HG03108 (cell line): ENCODE data around the gene MOSPD3.
"Not testable (repeated sequence)": the region's sequence is repeated elsewhere in the genome, so short reads cannot be mapped to it uniquely, and the experiment has no call there.

Experiments
- ATAC-seq: cut with Tn5 transposase; IDR thresholded peaks from one replicate; pipeline ENCODE4 v1.9.1; 2021; ENCODE audit warnings: moderate library complexity; ENCODE audit not compliant: unreplicated experiment

The MOSPD3 gene, protein sequence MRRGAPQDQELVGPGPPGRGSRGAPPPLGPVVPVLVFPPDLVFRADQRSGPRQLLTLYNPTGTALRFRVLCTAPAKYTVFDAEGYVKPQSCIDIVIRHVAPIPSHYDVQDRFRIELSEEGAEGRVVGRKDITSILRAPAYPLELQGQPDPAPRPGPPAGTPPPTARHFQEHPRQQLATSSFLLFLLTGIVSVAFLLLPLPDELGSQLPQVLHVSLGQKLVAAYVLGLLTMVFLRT

DNA sequence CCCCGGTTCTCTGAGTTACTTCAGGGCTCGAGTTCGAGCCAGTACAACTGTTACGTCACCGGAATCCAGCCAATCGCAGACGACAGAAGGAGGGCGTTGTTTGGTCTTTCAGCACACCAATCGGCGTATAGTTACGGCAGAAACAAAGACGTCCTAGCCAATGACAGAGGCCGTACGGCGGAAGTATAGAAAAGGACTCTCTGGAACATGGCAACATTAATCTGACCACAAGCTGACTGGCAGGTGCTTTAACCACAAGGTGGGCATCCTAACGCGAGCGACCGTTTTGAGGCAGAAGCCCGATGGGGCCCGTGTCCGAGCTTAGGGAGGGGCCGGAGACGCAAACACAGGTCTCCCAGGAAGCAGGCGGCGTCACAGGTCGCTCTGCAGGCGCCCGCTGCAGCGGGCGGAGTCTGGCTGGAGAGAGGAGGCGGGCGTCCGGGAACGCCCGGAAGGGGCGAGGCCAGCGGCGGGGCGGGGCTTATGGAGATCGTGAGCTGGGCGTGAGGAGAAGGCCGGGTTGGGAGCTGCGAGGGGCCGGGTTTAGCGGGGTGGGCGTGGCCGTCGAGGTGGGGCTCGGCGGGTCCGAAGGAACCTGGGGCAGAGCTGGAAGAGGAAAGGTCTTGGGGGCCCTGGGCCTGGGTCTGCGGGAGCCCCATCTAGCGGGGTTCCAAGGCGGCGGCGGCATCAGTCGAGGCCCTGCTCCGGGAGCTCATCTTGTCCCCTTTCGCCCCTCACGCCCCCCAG lies at the start of gene MOSPD3:
Gene MOSPD3 (plus strand): TSS at position 558 of the 747 bp plus-strand sequence. CDS start 252 bp downstream, outside the sequence.
- ATAC-seq = peak; percentile 90

DNA sequence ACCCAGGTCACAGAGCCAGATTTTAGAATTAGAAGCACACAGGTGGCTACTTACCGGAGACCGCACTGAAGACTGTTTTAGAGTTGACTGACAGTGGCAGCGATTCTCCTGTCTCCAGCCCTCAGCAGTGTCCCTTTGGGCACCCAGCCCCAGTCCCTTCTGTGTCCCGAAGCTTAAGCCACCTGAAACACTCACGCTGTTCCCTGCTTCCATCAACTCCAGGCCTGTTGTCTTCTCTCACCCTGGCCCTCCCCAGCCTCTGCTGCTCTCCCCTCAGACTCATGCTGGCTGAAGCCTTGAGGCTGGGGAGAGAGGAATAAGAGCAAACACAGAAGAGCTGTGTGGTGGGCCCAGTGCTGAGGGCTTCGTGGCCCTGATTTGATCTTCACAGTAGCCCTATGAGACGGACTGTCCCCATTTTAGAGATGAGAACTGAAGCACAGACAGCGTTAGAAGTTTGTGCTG lies 49.2 kb upstream of the MOSPD3 start:
- ATAC-seq = no peak

DNA sequence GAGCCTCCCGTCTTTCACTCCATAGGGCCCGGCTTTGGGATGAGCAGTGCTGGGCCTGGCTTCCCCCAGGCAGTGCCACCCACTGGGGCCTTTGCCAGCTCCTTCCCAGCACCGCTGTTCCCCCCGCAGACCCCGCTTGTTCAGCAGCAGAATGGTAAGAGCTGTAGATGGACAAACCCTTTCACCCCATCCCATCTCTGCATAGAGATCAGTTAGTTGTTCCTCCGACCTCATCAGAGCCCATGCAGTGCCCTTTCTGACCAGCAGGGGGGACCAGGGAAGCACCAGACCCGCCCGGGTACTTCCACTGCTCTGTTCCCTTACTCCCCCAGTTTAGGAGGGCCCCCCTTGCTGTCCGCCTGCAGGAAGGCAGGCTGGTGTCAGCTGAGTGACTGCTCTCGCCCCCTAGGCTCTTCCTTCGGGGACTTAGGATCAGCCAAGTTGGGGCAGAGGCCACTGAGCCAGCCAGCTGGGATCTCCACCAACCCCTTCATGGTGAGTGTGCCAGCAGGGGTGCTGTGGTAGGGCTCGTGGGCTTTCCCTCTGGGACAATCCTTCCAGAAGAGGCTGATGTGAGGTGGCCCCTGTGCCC lies 48.4 kb upstream of the MOSPD3 start:
- no peak for ATAC-seq

DNA sequence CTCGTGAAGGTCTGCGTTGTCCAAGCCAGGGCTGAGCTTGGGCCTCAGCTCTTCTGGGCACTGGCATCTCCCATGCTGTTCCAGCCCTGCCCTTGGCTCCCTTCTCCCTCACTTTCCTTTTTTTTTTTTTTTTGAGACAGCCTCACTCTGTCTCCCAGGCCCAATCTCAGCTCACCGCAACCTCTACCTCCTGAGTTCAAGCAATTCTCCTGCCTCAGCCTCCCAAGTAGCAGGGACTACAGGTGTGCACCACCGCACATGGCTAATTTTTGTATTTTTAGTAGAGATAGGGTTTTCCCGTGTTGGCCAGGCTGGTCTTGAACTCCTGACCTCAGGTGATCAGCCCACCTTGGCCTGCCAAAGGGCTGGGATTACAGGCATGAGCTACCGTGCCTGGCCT lies 47.9 kb upstream of the MOSPD3 start:
- ATAC-seq = not testable (repeated sequence)

DNA sequence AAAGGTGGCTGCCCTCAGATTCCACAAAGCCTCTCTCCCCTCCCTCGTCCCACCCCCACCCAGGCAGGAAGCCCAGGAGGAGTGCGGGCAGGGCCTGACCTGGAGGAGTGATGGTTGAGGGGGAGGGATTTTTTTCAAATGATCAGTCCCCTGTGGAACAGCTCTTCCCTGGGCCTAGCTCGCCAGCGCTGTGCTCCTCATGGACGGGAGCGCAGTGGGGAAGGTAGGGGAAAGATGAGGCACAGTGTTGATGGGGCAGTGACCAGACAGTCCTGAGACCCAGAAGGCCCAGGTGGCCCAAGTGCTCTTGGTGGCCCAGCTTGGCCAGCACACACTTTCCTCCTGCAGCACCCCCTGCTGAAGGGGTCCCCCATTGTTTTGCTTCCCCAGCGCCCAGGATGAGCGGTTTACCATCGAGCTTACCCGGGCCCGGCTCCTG lies 47.2 kb upstream of the MOSPD3 start:
- ATAC-seq = no peak

DNA sequence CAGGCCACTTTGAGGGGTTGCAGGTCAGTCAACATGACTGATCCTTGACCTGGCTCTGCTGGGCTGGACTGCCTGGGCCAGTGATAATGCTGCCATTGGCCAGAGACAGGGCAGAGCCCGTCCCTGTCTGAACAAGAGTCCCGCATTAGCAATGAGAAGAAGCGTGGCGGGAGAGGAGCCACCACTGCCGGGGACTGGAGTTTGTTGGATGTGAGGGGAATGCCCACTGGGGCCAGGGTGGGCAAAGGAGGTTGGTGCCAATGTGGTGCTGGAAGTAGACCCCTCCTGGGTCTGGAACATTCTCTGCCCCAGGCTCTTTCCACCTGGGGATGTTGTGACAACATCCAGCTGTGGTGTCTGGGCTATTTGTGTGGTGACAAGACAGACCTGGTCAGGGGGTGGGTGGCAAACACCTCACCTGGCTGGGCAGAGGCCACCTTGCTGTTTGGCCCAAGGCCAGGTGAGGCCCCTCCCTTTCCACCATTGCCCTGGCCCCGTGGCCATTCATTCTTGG lies 46.3 kb upstream of the MOSPD3 start:
- ATAC-seq = no peak

DNA sequence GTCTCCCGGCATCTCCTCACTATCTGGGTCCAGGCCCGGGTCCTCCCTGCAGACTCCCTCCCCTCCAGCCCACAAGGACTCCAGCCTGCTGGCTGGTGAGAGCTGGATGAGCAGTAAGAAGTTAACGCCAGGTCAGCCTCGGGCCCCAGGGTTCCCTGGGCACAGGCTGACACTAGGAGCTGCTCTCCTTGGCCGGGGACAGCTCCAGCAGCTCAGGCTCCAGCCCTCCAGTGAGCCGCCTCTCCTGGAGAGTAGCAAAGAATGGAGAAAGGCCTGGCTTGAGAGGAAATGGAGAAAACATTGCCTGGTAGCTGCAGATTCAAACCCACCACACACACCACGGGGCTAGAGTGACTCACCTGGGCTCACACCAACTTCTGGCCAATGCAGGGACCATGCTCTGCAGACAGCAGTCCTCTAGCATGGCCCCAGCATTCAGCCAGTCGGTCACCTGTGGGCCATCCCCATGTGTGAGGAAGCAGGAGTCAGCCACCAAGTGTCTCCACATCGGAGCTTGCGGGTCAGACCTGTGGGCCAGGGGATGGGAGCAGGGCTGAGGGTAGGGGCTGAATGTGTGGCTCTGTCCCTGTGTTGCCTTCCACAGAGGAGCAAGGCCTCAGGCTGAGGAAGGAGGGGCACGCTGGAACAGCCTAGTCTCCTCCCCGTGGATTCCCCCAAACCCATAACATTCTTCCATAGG lies 45.2 kb upstream of the MOSPD3 start:
- ATAC-seq = no peak

DNA sequence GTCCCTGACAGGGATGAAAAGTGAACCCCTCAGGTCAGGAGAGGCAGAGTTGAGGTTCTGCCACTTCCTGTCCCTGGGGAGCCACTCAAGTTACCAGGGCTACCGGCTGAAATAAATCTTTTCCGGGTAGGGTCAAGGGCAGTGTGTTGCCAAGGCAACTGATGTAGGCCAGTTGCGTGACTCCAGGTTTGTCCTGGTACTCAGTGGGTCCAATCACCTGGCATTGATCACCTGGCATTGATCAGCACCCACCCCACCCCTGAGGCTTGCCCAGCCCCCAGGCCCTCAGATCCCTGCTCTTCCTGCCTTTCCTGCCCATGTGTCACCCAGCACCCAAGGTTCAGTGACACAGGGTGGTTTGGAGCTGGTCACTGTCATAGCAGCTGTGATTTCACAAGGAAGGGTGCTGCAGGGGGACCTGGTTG lies 44.6 kb upstream of the MOSPD3 start:
- peak; percentile 34 for ATAC-seq

DNA sequence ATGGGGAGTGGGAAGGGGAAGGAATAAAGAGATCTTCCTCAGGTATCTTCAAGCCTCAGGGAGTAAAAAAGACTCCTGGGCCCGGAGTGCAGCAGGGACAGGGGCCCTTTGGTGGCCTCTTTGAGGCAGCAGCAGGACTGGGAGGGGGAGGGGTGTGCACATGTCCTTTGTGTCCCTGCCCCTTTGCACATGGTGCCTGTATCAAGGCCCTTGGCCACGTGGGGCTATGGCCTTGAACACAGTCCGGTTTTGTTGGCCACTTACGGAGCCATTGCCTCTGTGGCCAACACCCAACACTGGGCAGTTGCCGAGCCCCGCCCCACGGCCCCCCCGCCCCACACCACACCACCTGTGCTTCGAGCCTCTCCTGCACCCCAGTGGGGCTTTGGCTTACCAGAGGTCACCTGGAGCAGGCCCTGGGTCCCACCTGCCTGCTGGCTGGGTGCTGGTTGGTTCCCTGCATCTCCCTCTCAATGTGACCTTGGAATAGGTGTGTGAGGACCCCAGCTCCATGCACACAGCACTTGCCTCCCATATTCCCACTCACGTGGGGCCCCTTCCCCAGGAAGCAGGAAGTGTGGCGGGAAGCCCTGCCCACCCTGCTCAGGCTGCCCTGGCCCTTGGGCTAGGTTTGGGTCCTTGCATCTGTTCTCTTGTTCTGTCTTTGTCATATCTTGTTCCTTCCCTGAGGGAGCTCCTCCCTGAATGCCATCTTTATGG lies 44.0 kb upstream of the MOSPD3 start:
- ATAC-seq = no peak

DNA sequence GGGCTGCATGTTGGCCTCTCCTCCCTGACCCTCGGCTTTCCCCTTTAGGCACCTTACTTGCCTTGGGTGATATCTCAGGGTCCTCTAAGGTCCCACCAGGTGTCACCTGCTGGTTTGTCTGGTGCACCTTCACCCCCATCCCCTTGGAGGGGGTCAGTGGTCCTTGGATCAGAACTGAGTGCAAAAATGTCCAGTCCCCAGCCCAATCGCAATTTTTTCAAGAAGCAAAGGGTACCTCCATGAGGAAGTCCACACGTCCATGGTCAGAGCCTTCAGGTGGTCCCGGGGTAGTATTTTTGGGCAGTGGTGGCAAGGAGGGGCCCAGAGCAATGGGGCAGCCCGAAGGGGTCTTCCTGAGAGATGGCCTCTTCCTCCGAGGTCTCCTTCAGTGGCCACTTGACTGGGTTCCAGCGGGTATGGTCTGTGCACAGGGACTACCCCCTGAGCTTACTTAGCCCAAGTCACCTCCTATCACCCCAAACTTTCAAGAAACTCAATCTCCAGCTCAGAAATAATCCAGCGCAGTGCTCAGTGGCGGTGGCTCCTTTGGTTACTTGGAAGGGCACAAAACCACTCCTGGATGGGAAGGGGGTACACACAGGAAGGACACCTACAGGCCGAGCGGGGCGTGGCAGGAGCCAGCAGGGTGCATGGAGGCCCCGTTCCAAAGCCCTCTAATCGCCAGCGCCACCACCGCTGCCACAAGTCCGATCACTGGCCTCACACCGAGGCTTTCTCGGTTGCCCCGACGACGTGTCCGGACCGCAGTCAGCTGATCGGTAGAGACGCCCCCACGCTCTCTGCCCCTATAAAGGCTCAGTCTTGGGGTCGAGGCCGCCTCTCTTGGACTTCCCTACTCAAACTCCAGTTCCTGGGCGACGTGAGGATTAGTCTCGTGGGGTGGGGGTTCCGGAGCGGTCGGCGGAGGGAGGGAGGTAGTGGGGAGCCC lies 43.2 kb upstream of the MOSPD3 start:
- ATAC-seq = no peak

DNA sequence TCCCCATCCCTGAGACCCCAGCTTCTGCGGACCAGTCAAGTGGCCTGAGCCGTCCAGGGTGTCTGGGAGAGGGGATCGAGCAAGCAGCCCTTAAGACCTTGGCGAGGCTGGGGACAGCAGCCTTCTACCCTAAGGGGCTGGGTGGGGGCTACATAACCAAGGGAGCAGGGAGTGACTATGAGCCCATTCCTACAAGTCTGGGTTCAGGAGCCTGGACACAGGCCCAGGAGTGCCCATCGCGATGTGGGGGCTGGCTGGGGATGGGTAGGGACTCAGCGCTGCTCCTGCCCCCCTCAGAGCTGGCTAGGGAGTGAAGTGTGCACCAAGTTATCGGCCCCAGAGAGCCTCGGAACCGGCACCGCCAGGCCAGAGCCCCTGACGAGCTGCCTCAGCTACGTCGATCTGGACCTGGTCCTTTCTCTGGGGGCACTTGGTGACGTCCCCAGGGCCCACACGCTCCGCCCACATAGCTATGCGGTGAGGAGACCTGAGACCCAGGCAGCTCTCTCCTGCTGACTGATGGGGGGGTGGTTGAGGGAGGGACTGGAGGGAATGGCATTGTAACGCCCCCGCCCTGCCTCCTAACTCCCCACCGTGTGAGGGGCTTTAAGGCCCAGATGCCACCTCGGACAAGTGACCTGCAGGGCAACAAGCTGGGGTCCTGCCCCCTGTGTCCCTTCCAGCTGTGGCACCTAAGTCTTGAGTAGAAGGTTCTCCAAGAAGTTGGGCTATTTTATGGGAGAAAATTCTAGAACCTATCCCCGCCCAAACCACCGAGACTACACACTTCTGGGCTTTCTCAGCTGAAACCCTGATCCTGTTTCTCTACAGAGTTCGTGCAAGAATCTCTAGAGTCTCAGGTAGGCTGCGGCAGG lies 41.1 kb upstream of the MOSPD3 start:
- ATAC-seq = no peak

DNA sequence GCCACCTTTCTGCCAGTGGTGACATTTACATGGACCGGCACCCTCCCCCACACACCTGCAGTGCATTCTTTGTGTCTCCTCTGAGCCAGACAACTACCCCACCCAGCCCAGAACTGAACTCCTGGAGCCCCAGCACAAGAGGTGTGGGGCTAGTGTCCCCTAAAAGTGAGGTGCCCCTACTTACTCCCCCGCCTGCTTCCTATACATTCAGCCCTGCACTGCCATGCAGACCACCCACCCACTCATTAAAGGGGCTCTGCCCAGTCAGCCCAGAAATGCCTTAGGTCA lies 40.6 kb upstream of the MOSPD3 start:
- no peak for ATAC-seq

DNA sequence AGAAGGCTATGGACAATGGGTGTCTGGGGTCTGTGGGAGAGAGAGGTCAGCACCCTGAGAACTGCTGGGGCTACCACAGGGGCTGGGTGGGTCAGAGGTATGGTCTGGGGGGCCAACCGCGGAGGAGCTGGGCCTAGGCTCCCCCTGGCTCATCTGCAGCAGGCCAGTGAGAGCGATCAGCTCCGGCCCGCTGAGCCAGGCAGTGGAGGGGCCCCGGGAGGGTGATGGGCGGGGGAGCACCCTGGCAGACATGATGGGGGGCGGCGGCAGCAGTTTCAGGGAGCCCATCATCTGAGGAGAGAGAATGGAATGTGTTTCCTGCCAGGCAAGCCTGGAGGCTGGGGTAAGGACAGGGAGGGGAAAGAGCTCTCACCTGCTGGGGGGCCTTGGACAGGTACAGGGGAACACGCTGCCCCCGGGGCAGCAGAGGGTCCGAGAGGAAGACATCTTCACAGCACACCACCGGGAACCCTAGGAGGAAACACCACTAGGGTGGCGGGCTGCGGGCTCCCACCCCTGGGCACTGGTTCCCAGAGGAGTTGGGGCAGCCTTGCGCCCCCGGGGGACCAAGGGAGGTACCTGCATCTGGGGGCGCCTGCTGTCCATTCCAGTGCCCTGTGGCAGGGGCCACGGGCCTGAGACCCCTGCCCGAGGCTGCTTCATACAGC lies 39.9 kb upstream of the MOSPD3 start:
- ATAC-seq = no peak

DNA sequence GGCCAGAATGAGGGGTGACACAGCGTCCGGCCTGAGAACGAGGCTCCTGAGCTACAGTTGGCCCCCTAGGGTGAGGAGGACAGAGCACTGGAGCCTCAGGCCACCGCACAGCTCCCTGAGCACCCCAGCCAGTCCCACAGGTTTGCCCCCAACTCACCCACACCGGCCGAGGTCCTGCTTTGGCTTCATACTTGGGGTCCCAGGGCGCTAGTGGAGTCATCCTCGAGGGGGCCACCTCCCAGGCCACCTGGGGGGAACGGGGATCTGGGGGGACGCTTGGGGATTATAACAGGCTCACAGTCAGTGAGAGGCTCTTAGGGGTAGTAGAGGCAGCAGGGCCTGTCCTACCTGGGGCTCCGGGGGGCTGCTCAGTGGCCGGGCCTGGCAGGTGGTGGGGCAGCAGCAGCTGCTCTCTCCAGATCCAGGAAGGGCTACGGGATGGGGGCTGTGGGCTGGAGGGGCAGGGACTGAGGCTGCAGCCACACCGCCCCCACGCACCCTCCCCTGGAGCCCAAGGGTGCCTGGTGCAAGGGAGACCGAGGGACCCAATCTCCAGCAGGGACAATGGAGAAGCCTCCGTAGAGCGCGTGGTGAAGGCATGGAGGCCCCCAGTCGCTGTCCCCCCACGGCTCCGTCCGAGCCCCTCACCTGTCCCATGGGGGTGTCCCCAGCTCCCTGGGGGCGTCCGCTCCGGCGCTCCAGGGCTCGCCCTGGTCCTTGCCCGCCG lies 39.2 kb upstream of the MOSPD3 start:
- no peak for ATAC-seq

DNA sequence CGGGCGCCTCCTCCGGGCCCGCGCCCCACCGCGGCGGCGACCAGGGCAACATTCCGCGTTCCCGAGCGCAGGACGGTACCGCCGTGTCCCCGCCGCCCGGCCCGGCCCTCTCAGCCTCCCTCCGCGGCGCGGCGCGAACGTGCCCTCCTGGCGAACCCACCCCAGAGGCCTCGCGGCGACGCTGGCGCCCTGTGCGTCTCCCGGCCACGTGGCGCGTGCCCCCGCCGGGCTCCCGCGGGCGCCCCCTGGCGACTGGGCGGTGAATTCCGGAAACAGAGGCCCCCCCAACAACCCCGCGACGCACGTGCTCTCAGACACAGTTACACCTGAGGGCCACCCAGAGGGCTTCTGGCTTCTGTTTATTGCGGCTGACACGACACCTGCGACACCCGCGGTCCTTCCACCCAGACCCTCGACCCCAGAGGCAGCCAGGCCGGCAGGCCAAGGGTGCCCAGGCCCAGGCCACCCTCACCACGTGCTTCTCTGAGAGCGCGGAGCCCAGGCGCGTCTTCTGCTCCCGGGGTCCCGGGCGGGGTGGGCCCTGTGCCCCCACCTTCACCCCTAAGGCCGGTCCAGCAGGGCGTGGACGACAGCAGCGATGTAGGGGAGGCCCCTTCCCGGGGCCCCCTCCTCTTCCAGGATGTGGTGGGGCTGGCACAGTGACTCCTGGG lies 38.5 kb upstream of the MOSPD3 start, which contains the start of gene SAP25:
Gene SAP25 (minus strand): TSS at position 210 of the 671 bp plus-strand sequence. CDS start 158 bp downstream, at position 52.
- ATAC-seq = no peak

DNA sequence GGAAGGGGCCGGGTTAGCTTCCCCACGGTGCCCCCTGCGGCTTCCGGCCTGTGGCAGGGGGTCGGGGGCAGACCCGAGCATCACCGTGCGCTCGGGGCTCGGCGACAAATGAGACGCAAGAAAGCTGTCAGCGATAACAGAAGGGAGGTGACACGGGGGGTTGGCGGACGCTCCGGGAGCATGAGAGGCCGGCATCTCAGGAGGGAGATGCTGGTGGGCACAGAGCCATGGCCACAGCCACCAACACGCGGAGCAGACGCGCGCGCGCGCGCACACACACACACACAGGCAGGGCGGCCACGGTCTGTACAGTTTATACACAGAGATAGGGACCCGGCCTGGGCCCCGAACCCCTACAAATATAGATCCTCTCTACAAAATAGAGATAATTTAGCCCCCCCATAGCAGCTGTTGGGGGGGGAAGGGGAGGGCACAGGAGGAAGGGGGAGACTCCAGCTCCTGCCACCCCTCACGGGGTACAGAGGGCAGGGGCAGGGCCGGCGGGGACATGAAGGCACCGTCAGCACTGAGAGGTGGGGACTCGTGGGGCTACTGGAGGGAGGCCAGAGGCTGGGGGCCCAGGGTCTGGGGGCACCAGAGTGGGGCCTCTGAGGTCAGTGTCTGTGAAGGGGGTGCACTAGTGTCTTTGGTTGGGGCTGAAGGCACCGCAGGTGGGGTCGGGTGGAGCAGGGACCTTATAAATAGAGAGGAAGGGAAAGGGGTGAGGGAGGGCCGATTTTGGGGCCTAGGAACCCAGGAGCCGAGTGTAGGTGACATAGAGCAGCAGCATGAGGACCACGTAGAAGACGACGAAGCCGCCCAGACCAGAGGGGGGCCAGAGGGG lies 37.8 kb upstream of the MOSPD3 start:
- no peak for ATAC-seq
